OCI-LY1 (cell line): ENCODE measurements around the gene KRT84.

ENCODE experiments used
- H2AFZ ChIP-seq: fragments of 200-600 bp; sonication (generic), shearing (Covaris generic); 2 replicates; pipeline ENCODE4 v1.6.0; 2014; ENCODE audit warnings: antibody characterized with exemption, mild to moderate bottlenecking, low read length
- H3F3A ChIP-seq: fragments of 200-600 bp; sonication (generic), shearing (Covaris generic); 2 replicates; pipeline ENCODE4 v1.6.0; 2014; ENCODE audit warnings: mild to moderate bottlenecking, antibody characterized with exemption, low read length, moderate library complexity; ENCODE audit not compliant: insufficient read depth
- H3K27ac ChIP-seq: fragments of 200-600 bp; sonication (generic); 2 replicates; pipeline ENCODE4 v1.5.1; 2014; ENCODE audit warnings: low read length, mixed run types, mild to moderate bottlenecking, low read depth; ENCODE audit not compliant: poor library complexity, severe bottlenecking
- H3K27me3 ChIP-seq: fragments of 200-600 bp; sonication (generic); 2 replicates; pipeline ENCODE4 v1.6.0; 2014; ENCODE audit warnings: antibody characterized with exemption, mild to moderate bottlenecking, low read length, moderate library complexity; ENCODE audit not compliant: insufficient read depth
- H3K36me3 ChIP-seq: fragments of 200-600 bp; sonication (generic); 2 replicates; pipeline ENCODE4 v1.6.1; 2014; ENCODE audit warnings: mild to moderate bottlenecking, antibody characterized with exemption, low read length, moderate library complexity, mixed read lengths; ENCODE audit not compliant: insufficient read depth
- H3K4me1 ChIP-seq: fragments of 200-600 bp; sonication (generic); 2 replicates; pipeline ENCODE4 v1.5.1; 2014; ENCODE audit warnings: mild to moderate bottlenecking, low read length, moderate library complexity; ENCODE audit not compliant: insufficient read depth, severe bottlenecking
- H3K4me2 ChIP-seq: fragments of 200-600 bp; sonication (generic), shearing (Covaris generic); 2 replicates; pipeline ENCODE4 v1.6.1; 2014; ENCODE audit warnings: low read length
- H3K4me3 ChIP-seq: fragments of 200-600 bp; sonication (generic); 2 replicates; pipeline ENCODE4 v1.5.1; 2014; ENCODE audit warnings: low read length, low read depth, mild to moderate bottlenecking, mixed read lengths; ENCODE audit not compliant: poor library complexity, severe bottlenecking
- H3K79me2 ChIP-seq: fragments of 200-600 bp; shearing (Covaris generic); 2 replicates; pipeline ENCODE4 v1.6.1; 2016; ENCODE audit warnings: mixed run types, low read length, mixed read lengths; ENCODE audit not compliant: insufficient read depth
- H3K9ac ChIP-seq: fragments of 200-600 bp; sonication (generic), shearing (Covaris generic); 2 replicates; pipeline ENCODE4 v1.6.1; 2014; ENCODE audit warnings: mild to moderate bottlenecking, low read length, mixed read lengths
- H3K9me2 ChIP-seq: fragments of 200-600 bp; sonication (generic), shearing (Covaris generic); 2 replicates; pipeline ENCODE4 v1.6.1; 2014; ENCODE audit warnings: low read depth, mild to moderate bottlenecking, low read length, mixed read lengths
- H3K9me3 ChIP-seq: fragments of 200-600 bp; shearing (Covaris generic); 2 replicates; pipeline ENCODE4 v1.6.1; 2014; ENCODE audit warnings: low read length, mixed read lengths
- H4K20me1 ChIP-seq: fragments of 200-600 bp; sonication (generic), shearing (Covaris generic); 2 replicates; pipeline ENCODE4 v1.6.0; 2016; ENCODE audit warnings: mild to moderate bottlenecking, low read length; ENCODE audit not compliant: insufficient read depth
- CTCF ChIP-seq: fragments of 200-600 bp; sonication (generic), shearing (Covaris generic); IDR thresholded peaks from 2 replicates; pipeline ENCODE4 v1.5.1; 2017; ENCODE audit warnings: mild to moderate bottlenecking, antibody characterized with exemption, low read length, moderate library complexity, mixed read lengths
- EZH2 ChIP-seq: fragments of 200-600 bp; sonication (generic), shearing (Covaris generic); IDR thresholded peaks from 2 replicates; pipeline ENCODE4 v1.8.0; 2017; ENCODE audit warnings: borderline replicate concordance, mixed run types, mild to moderate bottlenecking, antibody characterized with exemption, low read length, moderate library complexity, mixed read lengths

KRT84 gene

GRCh38 chr12:52423661-52424500 lies 38.4 kb upstream of the KRT84 start:
- Histone ChIP-seq H3K4me1 (no peaks in the 10 kb centered on the region), H3K9me3 (no peaks in the 10 kb centered on the region), H3K9ac (no peak overlapping the region), H3K4me2 (no peak overlapping the region), H3K9me2 (no peaks in the 10 kb centered on the region), H3F3A (no peaks in the 10 kb centered on the region), H3K36me3 (no peaks in the 10 kb centered on the region), H3K79me2 (no peaks in the 10 kb centered on the region), H3K27me3 (no peaks in the 10 kb centered on the region; the same call in none of the 2 replicates), H3K27ac (no peak overlapping the region), H4K20me1 (no peaks in the 10 kb centered on the region), H3K4me3 (no peak overlapping the region), H2AFZ (no peak overlapping the region)
- TF ChIP-seq EZH2 (no peak), CTCF (no peak)

- Histone ChIP-seq H3K27ac (no peak overlapping the region), H3K9me3 (no peaks in the 10 kb centered on the region), H3F3A (no peaks in the 10 kb centered on the region), H3K9ac (no peak overlapping the region), H3K9me2 (no peaks in the 10 kb centered on the region), H3K4me1 (no peaks in the 10 kb centered on the region), H3K27me3 (no peaks in the 10 kb centered on the region; the same call in none of the 2 replicates), H3K4me3 (no peak overlapping the region), H3K36me3 (no peaks in the 10 kb centered on the region), H3K79me2 (no peaks in the 10 kb centered on the region), H3K4me2 (no peak overlapping the region), H4K20me1 (no peaks in the 10 kb centered on the region), H2AFZ (no peak overlapping the region)
- TF ChIP-seq CTCF (no peak), EZH2 (no peak)
Measured at GRCh38 chr12:52423035-52423434, 37.6 kb upstream of the KRT84 start.

GRCh38 chr12:52419656-52420055 lies 34.2 kb upstream of the KRT84 start:
- H4K20me1 ChIP-seq = no peaks in the 10 kb centered on the region
- H3K4me1 ChIP-seq = no peaks in the 10 kb centered on the region
- no peak overlapping the region for H3K4me3 ChIP-seq
- H2AFZ ChIP-seq = no peak overlapping the region
- H3K4me2 ChIP-seq = no peak overlapping the region
- H3K79me2 ChIP-seq = no peaks in the 10 kb centered on the region
- no peak for TF ChIP-seq CTCF
- no peak for TF ChIP-seq EZH2
- H3K27ac ChIP-seq = no peak overlapping the region
- H3F3A ChIP-seq = no peaks in the 10 kb centered on the region
- H3K9me3 ChIP-seq = no peaks in the 10 kb centered on the region
- no peaks in the 10 kb centered on the region for H3K9me2 ChIP-seq
- no peaks in the 10 kb centered on the region for H3K36me3 ChIP-seq
- H3K9ac ChIP-seq = no peak overlapping the region
- no peaks in the 10 kb centered on the region; the same call in none of the 2 replicates for H3K27me3 ChIP-seq
